ENCODE data around the gene SRD5A1. TPM values are rescaled to one million over a fixed set of nuclear protein-coding genes. Genes with fewer than 3 reads are reported as not detected.

Gene SRD5A1
- total and polyA plus RNA-seq, 2 of the 8 experiments (the other 6 are each of a cell fraction or from before 2014, with no cell fraction given), result 34.7 to 42.4 TPM

DNA sequence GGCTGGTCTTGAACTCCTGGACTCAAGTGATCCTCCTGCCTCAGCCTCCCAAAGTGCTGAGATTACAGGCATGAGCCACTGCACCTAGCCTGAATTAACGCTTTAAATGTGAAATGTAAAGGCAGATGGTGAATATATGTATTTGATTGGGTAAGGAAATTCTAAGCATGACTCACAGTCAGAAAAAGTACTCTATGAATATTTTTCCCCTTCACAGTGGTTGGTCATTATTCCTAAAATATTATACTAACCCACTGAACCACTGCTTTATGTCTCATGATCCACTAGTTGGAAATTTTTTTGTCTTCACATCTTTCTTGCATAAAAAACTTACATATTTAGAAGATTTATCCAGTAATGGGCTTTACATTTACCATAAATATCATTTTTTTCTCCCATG is 65.5 kb downstream of the SRD5A1 start (continued):
- TF ChIP-seq CHD7 (IDR thresholded peaks at IDR 0.05; ENCODE audit: insufficient replicate concordance, low read length) (no peak), CTBP2 (IDR thresholded peaks at IDR 0.05; ENCODE audit: borderline replicate concordance, insufficient read depth, insufficient read length, low read length) (no peak), EP300 (IDR thresholded peaks at IDR 0.05; ENCODE audit: borderline replicate concordance in 1 of 2, low read depth in 2 of 2, low read length in 2 of 2) (no peak), KDM1A (IDR thresholded peaks at IDR 0.05; ENCODE audit: borderline replicate concordance, low read length) (no peak), GABPA (IDR thresholded peaks at IDR 0.05; ENCODE audit: borderline replicate concordance, insufficient read depth, low read length) (no peak), ATF3 (IDR thresholded peaks at IDR 0.05; ENCODE audit: insufficient read depth, low read depth, low read length) (no peak), CHD2 (IDR thresholded peaks at IDR 0.05; ENCODE audit: low read length) (no peak), NRF1 (IDR thresholded peaks at IDR 0.05; ENCODE audit: low read depth, low read length) (no peak)
- TF ChIP-seq, protein P1, sequence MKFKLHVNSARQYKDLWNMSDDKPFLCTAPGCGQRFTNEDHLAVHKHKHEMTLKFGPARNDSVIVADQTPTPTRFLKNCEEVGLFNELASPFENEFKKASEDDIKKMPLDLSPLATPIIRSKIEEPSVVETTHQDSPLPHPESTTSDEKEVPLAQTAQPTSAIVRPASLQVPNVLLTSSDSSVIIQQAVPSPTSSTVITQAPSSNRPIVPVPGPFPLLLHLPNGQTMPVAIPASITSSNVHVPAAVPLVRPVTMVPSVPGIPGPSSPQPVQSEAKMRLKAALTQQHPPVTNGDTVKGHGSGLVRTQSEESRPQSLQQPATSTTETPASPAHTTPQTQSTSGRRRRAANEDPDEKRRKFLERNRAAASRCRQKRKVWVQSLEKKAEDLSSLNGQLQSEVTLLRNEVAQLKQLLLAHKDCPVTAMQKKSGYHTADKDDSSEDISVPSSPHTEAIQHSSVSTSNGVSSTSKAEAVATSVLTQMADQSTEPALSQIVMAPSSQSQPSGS (IDR thresholded peaks at IDR 0.05; ENCODE audit: low read length), result no peak

Measured in H1 (cell line).